DMS53 (cell line): ENCODE data around the gene VASH1.
A peak's percentile ranks its signal among the peaks of the same experiment; 100 is the strongest.

Experiments
- DNase-seq: peaks from one replicate; lab custom pipeline; 2025; lab: John Stamatoyannopoulos, UW

VASH1 gene

DNA sequence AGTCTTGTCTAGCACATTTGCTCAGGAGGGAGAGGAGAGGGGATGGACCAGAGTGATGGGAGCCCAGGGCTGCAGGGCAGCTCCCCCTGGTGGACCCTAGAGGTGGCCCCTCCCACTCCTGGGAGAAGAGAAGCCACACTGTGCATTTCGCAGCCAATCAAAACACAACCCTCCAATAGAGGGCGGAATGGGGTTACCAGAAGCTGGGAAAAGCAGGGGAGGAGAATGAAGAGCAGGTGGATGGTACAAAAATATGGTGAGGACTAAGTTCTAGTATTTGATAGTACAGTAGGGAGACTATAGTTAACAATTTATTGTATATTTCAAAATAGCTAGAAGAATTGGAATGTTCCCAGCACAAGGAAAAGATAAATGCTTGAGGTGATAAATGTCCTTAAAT, 23.6 kb downstream of the VASH1 start:
- peak; percentile 81 for DNase-seq

DNA sequence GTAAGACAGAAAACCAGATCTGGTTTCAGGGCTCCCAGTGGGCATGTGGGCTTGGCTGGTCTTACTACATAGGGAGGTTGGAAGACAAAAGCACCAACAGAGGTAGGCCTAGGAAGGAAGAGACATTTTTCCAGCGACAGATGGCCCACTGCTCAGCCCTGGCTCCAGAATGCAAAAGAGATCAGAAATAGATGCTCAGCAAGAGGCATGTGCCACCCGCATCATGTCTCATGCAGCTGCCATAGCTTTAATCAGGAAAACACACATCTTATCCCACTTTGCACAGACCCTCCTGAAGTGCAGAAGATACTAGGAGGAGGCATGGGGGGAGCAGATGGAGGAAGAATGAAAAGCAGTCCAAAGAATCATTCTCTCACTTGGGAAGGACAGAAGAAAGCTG, 25.3 kb downstream of the VASH1 start:
- DNase-seq, result no peak

DNA sequence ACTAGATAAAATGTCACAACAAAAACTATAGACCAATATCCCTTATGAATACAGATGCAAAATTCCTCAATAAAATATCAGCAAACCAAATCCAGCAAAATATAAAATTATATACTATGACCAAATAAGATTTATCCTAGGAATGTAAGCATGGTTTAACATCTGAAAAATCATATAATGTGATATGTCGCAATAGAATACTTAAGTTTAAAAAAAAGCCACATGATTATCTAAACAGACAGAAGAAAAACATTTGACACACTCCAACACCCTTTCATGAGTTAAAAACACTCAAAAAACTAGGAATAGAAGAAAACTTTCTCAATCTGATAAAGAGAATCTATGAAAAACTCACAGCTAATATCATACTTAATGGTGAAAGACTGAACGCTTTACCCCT, 31.2 kb downstream of the VASH1 start:
- DNase-seq, result no peak

DNA sequence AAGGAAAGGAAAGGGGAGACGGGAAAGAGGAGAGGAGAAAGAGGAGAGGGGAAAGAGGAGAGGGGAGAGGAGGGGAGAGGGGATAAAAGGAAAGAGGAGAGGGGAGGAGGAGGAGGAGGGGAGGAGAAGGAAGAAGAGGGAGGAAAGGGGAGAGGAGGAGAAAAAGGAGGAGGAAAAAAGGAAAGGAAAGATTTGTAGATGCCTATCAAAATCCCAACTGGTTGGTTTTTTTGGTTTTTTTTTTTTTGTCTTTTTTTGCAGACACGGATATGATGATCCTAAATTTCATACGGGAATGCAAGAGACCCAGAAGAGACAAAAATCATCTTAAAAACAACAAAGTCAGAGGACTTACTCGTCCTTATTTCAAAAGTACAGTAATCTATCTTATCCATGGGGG, 32.1 kb downstream of the VASH1 start:
- DNase-seq, result no peak

DNA sequence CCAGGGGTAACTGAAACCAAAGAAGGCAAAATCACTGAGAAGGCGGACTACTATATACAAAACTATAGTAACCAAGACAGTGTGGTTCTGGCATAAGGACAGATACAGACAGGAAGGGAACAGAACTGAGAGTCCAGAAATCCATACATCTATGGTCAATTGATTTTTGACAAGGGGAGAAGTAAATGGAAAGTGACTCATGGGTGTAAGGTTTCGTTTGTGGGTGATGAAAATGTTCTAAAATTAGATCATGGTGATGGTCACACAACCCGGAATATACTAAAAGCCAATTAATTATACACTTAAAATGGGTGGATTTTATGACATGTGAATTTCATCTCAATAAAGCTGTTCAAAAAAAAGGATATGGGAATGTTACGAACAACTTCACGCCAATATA, 32.7 kb downstream of the VASH1 start:
- no peak for DNase-seq

DNA sequence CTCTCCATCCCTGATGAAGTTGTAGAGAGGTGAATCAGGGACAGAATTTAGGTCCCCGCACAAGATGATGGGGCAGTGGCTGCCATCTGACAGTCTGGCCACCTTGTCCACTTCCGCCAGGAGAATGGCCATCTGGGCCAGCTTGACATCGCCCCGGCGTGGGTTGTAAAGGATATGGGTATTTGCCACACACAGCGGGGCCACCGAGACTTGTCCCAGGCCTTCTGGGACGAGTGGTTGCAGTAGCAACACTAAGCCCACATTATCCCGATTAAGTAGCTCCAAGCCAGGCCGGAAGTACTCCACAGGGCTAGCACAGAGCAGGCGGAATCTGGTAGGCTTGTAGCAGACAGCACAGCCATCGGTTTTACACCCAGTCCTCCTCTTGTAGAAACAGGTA, 45.2 kb downstream of the VASH1 start:
- no peak for DNase-seq

DNA sequence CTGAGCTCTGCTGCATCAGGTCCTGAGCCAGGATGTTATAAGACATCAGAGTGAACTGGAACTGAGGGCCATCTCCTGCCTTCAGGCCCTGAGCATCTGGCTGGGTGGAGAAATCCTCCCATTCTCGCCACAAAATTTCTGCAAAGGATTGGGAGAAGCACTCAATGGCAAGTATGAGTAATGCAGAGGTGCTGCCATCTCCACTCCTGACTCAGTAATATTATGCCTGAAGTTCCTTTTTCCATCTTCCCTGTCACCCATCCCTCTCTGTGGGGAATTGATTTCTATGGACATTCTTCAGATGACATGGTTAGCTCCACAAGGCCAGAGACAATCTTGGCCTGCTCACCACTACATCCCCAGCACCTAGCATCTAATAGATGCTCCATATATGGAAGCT, 46.7 kb downstream of the VASH1 start:
- DNase-seq, result no peak

DNA sequence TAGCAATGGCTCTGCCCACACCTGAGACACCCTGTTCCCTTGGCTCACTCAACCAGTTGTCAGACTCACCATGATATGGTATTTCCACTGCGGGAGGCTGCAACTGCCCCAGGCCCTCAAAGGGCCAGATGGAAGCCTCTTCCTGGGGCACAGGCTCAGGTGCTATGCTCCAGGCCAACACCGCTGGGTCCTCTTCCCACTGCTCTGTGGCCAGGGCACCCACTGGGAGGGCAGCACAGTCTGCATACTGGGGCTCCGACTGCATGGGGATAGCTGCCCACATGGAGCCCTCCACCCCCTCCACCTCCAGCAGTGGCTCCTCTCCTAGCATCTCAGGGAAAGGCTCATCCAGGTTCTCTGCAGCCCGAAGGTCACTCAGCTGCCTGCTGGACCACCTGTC, 47.7 kb downstream of the VASH1 start:
- DNase-seq, result no peak

DNA sequence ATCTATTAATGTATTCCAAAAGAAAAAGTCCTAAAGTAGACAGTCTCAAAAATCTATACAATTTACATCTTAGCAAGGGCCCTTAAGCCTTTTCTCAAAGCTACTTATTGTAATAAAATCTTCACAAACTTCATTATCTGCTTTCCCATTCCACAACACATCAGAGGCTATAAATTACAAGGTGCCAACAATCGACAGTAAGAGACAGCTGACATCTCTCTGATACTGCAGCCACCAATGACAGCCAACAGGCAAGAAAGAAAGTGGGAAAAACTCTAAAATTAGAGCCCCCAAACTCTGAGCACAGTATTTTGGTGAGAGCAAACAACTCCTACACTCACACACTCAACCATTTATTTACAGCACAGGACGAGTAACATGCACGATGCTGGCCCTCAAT, 49.3 kb downstream of the VASH1 start:
- no peak for DNase-seq

DNA sequence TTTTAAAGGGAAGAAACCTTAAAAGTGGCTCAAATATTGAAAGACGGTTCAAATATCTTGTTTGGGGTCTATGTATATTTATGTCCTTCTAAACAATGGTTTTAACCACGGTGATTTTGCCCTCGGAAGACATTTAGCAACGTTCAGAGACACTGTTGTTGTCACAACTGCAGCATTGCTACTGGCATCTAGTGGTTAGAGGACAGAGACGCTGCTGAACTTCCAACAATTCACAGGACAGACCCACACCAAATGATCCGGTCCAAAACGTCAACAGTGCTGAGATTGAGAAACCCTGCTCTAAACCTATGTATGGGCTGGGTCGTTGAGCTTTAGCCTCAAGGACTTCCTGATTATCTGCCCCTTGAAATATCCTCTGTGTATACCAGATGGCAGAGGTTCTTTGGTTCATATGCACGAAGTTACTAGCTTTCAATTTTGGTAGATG, 49.7 kb downstream of the VASH1 start:
- DNase-seq, result peak; percentile 53

DNA sequence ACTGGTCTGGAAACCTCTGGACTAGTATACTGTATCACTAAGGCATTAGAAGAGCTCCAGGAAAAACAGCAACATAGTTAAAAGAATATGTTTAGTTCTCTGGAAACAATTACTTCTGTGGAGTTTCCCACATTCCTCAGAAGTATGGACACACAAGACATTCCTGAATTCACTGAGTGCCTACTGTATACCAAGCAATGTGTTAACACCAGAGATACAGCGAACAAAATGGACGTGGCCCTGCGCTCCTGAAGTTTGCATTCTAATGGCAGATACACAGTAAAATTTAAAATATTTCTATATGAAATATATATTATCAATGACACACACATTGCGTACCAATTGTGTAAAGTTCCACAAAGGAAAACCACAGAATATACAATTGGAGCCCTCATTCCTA, 50.3 kb downstream of the VASH1 start:
- peak; percentile 32 for DNase-seq

DNA sequence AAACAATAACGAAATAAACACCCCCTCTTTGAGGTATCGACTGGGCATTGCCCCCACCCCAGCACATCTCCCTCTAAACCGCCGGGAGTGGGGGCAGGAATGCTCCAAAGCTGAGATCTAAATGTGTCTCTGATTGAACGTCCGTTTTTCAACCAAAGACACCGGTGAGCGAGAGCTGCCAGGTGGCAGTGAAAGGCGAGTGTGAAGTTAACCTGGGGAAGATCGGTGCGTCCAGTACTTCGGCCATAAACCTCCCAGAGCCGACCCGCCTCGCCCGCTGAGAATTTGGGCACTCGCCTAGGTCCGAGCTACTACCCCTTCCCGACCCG, 50.8 kb downstream of the VASH1 start:
- peak; percentile 60 for DNase-seq

DNA sequence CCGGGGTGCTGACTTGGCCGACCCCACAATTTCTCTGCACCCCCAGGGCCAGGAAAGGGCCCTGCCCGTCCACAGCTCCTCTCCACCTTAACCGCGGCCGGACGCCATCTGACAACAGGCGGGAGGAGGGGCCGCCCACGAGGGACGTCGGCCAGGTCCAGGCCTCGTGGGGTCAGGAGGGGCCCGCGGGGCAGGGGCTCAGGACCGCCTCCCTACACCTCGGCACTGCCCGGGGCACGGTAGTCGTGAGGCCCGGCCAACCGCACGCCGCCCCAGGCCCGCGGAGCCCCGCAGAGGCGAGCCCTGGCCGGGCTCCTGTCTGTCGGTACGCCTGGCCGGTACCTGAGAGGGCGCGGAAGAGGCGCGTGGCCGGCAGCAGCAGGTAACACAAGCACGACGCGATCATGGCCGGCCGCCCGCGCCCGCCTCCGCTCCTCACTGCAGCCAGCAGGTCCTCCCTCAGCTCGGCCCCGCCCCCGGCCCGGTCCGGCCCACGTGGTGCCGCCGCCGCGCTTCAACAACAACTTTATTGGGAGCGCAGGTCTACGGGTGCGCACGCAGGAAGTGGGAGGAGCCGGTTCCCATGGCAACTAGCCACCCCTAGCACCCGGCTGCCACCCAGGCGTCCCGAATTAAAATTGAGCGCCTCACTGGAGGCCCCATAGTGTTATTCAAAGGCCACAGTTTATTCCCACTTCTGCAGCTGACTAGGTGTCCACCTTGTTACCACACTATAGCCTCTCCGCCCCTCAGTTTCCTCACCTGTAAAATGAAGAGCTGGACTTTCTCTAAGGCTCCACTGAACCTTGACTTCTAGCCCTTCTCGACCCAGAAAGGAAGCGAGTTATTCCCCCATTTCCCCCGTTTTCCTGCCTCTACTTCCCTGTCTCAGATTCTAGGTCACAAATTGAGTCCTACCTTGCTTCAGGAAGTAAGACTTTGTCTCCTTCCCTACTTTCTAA, 51.4 kb downstream of the VASH1 start, which contains the start of gene ANGEL1:
Gene ANGEL1, minus strand, starts transcription at position 461 of the 962 bp plus-strand sequence. Its CDS starts 55 bp downstream, at position 406.
- DNase-seq, result peak; percentile 97

DNA sequence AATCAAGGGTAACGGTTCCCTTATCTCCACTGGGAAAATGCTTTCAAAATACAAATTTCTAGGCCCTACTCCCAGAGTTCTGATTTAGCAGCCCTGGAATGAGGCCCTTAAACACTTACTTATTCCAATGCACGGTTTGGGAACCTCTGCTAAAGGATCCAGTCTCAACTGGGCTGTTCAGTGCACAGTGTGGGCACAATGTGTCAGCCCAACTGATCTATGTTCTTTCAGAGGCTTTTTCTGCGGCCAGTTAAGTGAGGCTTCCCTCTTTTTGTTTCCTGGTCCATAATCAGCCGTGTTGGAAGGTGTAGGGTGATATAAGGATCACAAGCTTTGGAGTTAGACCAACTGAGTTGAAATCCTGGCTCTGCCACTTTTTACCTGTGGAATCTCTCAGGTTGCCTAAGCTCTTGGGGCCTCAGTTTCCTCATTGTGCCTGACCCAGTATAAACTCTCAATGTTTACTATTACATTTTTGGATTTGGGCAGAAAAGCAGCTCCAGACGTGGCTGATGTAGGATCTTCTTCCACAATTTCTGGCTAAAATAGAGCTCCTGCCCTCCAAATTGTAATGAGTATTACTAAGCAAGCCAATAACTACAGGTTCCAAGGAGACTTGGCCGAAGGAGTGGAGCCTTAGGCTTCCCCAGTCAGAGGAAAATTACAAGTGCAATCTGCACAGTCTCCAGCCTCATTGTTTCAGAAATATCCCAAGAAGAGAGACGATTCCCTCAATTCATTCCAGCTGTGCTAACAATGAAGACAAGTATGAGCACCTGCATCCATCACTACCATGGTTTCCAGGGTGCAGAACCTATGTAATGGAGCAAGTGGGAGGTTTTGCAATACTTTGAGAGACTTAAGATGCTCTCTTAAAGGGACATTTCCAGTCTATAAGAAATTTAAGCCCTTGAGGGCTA, 53.7 kb downstream of the VASH1 start:
- DNase-seq, result peak; percentile 11

DNA sequence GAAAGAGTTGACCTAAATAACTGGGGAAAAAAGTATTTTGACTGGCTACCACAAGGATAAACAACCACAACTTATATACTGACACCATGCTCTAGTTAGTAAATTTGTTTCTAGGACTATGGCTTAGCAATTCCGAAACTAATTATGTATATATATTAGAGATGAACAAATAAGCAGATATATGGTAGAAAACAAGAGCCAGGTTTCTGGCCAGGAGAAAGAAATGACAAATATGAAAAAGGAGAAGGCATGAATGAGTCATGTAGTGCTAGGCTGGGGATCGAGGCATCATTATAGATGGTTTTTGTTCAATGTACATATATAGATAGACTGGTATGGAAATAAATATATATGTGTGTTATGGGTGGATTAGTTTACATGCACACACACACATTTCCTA, 59.4 kb downstream of the VASH1 start:
- no peak for DNase-seq

DNA sequence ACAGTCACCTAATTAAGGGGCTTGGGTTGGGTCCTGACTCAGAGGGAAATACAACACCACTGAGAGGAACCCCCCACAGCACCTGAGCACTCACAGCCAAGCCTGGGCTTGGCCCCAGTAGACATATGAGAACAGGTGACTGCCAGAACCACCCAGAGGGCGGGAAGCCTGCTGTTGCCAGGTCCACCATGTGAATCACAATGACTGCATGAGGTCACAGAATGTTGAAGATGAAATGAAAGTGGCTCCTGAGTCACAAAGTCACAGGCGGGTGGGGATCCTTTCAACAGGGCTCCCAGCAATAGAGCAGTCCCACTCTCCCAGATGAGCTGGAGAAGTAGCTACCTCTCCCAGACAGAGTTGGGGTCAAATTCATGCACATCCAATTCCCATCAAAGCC, 64.9 kb downstream of the VASH1 start, which contains the start of gene LRRC74A:
Gene LRRC74A, plus strand, starts transcription at position 287 of the 400 bp plus-strand sequence. CDS start 290 bp downstream, outside the sequence.
- peak; percentile 22 for DNase-seq

DNA sequence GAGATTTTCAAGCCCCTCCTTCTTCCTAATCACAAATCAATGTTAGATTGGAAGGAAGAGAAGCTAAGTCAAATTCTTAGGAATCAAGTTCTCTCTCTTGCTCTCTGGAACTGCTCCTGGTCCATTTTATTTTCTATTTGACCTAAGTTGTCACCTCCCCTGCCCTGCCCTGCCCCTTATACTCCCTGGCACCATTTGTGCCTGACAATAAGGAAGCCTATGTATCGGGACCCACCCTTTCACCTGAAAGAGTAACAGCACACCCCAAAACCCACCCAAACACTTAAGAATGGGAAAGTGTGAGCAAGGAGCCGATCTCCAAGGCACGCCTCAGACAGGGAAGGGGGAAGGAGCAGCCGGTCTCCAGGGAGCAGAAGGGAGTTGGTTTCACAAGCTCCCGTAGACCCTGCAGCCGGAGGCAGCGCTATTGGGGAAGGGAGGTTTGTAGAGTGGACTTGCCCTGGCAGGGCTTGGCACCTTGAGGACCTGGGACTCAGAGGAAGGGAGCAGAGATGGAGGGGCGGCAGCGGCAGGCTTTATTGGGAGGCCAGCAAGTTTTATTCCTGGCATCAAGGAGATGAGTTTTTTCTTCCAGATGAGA, 66.5 kb downstream of the VASH1 start:
- DNase-seq, result peak; percentile 32

DNA sequence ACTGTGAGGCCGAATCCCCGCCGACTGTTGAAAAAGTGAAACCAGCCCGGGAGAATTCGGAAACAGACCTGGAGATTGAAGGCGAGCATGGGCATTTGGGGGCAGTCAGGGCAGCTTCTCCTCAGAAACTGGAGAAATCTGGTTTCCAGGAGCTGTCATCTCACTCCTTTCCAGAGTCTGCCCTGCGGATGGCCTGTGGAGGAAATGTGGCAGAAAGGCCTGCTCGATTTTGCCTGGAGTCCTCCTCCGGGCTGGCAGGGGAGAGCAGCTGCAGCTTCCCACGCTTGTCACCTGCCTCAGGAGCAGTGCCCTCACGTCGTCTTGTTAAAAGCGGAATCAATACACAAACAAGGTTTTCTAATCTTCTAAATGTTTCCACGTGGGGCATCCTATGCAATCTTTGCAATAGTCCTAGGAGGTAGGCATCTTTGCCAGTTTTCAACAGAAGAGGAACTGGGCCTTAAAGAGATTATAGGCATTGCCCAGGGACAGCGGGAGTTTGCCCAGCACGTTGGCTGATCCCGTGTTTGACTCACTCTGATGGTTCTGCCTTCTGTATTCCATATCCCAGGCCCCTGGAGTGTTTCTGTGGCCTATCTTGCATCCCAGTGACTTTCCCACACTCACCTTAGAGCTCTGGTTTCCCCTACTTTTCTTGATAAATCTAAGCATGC, 67.2 kb downstream of the VASH1 start:
- DNase-seq, result peak; percentile 62

DNA sequence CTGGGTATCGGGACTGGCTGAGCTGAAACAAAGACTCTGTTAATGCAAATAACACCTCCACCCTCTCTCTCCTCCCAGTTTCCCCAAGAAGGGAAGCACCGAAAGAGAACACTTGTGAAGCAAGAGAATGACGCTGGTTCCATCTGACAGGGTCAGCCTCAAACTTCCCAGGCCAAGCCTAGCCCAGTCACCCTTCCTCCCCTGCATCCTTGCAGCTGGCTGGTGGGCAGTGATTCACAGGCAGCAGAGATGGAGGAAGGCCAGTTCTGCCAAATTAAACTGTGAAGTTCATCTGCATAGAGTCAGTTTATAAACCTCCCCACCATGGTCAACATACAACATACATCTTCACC, 67.7 kb downstream of the VASH1 start:
- DNase-seq, result no peak

DNA sequence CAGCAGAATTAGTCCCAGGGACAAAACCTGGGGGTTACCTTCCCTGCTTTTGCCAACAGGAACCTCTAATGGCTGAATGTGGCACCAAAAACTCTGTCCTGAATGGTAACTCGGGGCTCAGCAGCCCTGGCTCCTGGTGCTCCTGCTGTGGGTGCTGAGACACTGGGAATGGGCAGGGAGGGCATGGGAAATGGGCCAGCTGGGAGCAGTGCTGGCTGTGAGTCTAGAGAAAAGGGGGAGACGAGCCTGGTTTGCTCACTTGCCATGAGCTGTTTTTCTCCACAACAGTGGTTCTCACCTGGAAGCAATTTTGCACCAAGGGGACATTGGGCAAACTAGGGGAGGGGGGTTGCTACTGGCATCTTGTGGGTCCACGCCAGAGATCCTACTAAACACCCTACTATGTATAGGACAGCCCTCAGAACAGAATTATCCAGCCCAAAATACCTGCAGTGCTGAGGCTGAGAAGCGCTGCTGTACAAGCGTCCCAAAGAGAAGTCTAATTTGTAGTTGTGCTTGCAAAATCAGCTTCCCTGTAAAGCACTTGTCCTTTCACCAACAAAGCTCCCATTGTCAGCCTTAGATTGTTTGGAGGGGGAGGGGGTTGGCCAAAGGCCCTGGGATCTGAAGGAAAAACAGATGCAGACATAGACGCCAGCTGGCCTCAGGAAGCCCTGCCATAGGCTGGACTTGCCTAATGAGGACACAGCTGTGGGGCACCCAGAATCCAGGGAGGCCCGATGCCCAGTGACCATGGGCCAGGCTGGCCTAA, 68.6 kb downstream of the VASH1 start:
- no peak for DNase-seq

DNA sequence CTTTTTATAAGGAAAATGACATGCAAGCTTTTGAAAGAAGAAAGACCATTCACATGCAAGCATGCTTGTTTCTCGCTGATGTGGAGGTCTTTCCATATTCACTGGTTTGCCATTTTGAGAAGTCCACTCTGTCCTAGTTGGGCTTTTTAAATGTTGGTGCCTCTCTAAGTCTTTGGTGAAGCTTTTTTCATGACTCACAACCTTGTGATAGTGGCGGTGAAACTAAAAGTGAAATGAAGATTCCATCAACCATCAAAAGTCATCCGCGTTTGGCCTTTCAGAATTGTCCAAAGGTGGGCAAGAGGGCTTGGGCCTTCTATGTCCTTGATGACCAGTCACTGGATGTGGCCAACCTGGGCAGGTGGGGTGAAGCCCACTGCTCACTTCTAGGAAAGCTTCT, 69.3 kb downstream of the VASH1 start:
- DNase-seq, result no peak
